Gastroesophageal sphincter (tissue), 3 donors: ENCODE data around the gene TAC3.

ENCODE experiments used
- CTCF ChIP-seq, 4 experiments: fragments of 200-600 bp in 2 of 4; fragments of 450-650 bp in 2 of 4; sonication (generic) in 1 of 4; IDR thresholded peaks; one replicate each; pipeline ENCODE4 v1.5.1; 2017 to 2019; ENCODE audit warnings: antibody characterized with exemption in 4 of 4, mild to moderate bottlenecking in 2 of 4, moderate library complexity in 2 of 4
- EP300 ChIP-seq: sonication (generic); formaldehyde crosslinking; IDR thresholded peaks from one replicate; pipeline ENCODE4 v1.6.1; 2017; ENCODE audit warnings: antibody characterized with exemption, mild to moderate bottlenecking
- POLR2AphosphoS5 ChIP-seq: sonication (generic); formaldehyde crosslinking; IDR thresholded peaks from one replicate; pipeline ENCODE4 v1.6.1; 2017; ENCODE audit warnings: antibody characterized with exemption

- no peak for TF ChIP-seq CTCF (IDR thresholded peaks at IDR 0.05)
- TF ChIP-seq EP300, result no peak
- no peak for TF ChIP-seq POLR2AphosphoS5
Measured at GRCh38 chr12:57025196-57025595, 8.9 kb upstream of the TAC3 start.
